ENCODE results near the gene ATP12A.

- TF ChIP-seq CTCF (IDR thresholded peaks at IDR 0.05) = no peak
- TF ChIP-seq POLR2A (IDR thresholded peaks at IDR 0.05) = no peak
These were observed 62.1 kb downstream of the ATP12A start for GRCh38 chr13:24742294-24742693.

All from lower leg skin (tissue), 3 donors.